PC-3 (cell line): Measurements from ENCODE around the gene ZBTB7C. TPM values are rescaled to one million over a fixed set of nuclear protein-coding genes. Genes with fewer than 3 reads are reported as not detected.
A peak's percentile ranks its signal among the peaks of the same experiment; 100 is the strongest.

Experiments
- ATAC-seq: fragments of 200-7000 bp; cut with Tn5 transposase; 2 replicates; pipeline ENCODE4 v1.9.1; 2020; ENCODE audit warnings: mild to moderate bottlenecking, moderate library complexity
- BruUV-seq: library from RNA; stranded (reverse); fragments of 400-500 nt; replicated peaks from 2 replicates; lab custom pipeline; 2021; lab: Mats Ljungman, UMichigan
- CTCF ChIA-PET: fragments of 300-600 bp; sonication (Branson Sonifier 250); formaldehyde crosslinking; loops from one replicate; lab custom pipeline; 2022; ENCODE audit warnings: antibody characterized with exemption; lab: Charles Lee
- POLR2A ChIA-PET: fragments of 300-600 bp; sonication (Branson Sonifier 250); formaldehyde crosslinking; loops from one replicate; lab custom pipeline; 2022; ENCODE audit warnings: antibody characterized with exemption; ENCODE audit not compliant: unreplicated experiment; lab: Charles Lee
- DNase-seq: peaks from one replicate; pipeline ENCODE4 v3.0.0-alpha.2; 2015
- H2AFZ ChIP-seq: fragments of 300-600 bp; sonication (generic); 2 replicates; pipeline ENCODE4 v1.6.0; 2016; ENCODE audit warnings: antibody characterized with exemption, low read length
- H3F3A ChIP-seq: fragments of 300-600 bp; sonication (generic); one replicate; pipeline ENCODE4 v1.6.0; 2017; ENCODE audit warnings: antibody characterized with exemption, low read length, control low read depth, mild to moderate bottlenecking; ENCODE audit not compliant: unreplicated experiment
- H3K27ac ChIP-seq: fragments of 300-600 bp; sonication (generic); 2 replicates; pipeline ENCODE4 v1.5.1; 2016; ENCODE audit warnings: mild to moderate bottlenecking, low read length
- H3K27me3 ChIP-seq: fragments of 300-600 bp; sonication (generic); 2 replicates; pipeline ENCODE4 v1.6.1; 2016; ENCODE audit warnings: low read length, mixed read lengths
- H3K36me3 ChIP-seq: fragments of 300-600 bp; sonication (generic); 2 replicates; pipeline ENCODE4 v1.6.1; 2016; ENCODE audit warnings: low read depth, mixed run types, low read length, mixed read lengths
- H3K4me1 ChIP-seq: fragments of 300-600 bp; sonication (generic); 2 replicates; pipeline ENCODE4 v1.5.1; 2016; ENCODE audit warnings: low read length; ENCODE audit not compliant: insufficient read depth
- H3K4me2 ChIP-seq: fragments of 300-600 bp; sonication (generic); 2 replicates; pipeline ENCODE4 v1.6.0; 2016; ENCODE audit warnings: low read length
- H3K4me3 ChIP-seq: fragments of 300-600 bp; sonication (generic); 2 replicates; pipeline ENCODE4 v1.5.1; 2016; ENCODE audit warnings: mild to moderate bottlenecking, low read length, mixed read lengths
- H3K79me2 ChIP-seq: fragments of 300-600 bp; sonication (generic); 2 replicates; pipeline ENCODE4 v1.6.1; 2017; ENCODE audit warnings: low read length, mixed read lengths
- H3K9ac ChIP-seq: fragments of 300-600 bp; sonication (generic); 2 replicates; pipeline ENCODE4 v1.6.0; 2016; ENCODE audit warnings: mild to moderate bottlenecking, low read length
- H3K9me2 ChIP-seq: fragments of 300-600 bp; sonication (generic); replicated peaks from 2 replicates; pipeline ENCODE4 v1.6.1; 2016; ENCODE audit warnings: mixed run types, low read length, mixed read lengths
- H3K9me3 ChIP-seq: fragments of 300-600 bp; sonication (generic); 2 replicates; pipeline ENCODE4 v1.6.1; 2016; ENCODE audit warnings: low read length, mixed read lengths
- H4K20me1 ChIP-seq: fragments of 300-600 bp; sonication (generic); 2 replicates; pipeline ENCODE4 v1.6.1; 2016; ENCODE audit warnings: low read length, mixed read lengths
- CTCF ChIP-seq: fragments of 300-600 bp; sonication (generic); conservative IDR thresholded peaks from 2 replicates; pipeline ENCODE4 v1.5.1; 2017; ENCODE audit warnings: antibody characterized with exemption, low read depth, mild to moderate bottlenecking, low read length
- EZH2 ChIP-seq: fragments of 300-600 bp; sonication (generic); IDR thresholded peaks from one replicate; pipeline ENCODE4 v1.6.1; 2017; ENCODE audit warnings: antibody characterized with exemption, mild to moderate bottlenecking, low read length; ENCODE audit not compliant: unreplicated experiment
- EZH2phosphoT487 ChIP-seq: fragments of 300-600 bp; sonication (generic); IDR thresholded peaks from 2 replicates; pipeline ENCODE4 v1.6.1; 2018; ENCODE audit warnings: mild to moderate bottlenecking, antibody characterized with exemption, low read length, borderline replicate concordance
- intact Hi-C: fragments of 100-400 bp; cut with micrococcal nuclease; formaldehyde crosslinking; loops from 2 replicates; pipeline ENCODE4 v1.9.0; 2023
- total RNA-seq: library from RNA; depleted of rRNA; stranded (reverse); fragments of >200 nt; gene quantifications from 2 replicates; pipeline ENCODE4 v1.2.3, GENCODE V29; 2014

ZBTB7C gene
- total RNA-seq, 1 experiment from 2014 or later: 1.3 TPM

- H3K9me2 ChIP-seq: no peaks in the 10 kb centered on the region
- H3K9me3 ChIP-seq: no peaks in the 10 kb centered on the region
- no peaks in the 10 kb centered on the region for H3K79me2 ChIP-seq
- no peaks in the 10 kb centered on the region for H3K36me3 ChIP-seq
- no peak overlapping the region for H3K4me2 ChIP-seq
- no peaks in the 10 kb centered on the region for H3K4me1 ChIP-seq
- no peaks in the 10 kb centered on the region for H3F3A ChIP-seq
- no peaks in the 10 kb centered on the region for H4K20me1 ChIP-seq
- H3K27ac ChIP-seq: no peak overlapping the region
- no peaks in the 10 kb centered on the region for H3K27me3 ChIP-seq
- ATAC-seq (no peak), DNase-seq (peak; percentile 13)
- no peak overlapping the region for H2AFZ ChIP-seq
- H3K4me3 ChIP-seq: no peak overlapping the region
- TF ChIP-seq CTCF (no peak), EZH2 (no peak), EZH2phosphoT487 (no peak)
- POLR2A ChIA-PET: no interaction called here
- H3K9ac ChIP-seq: no peak overlapping the region
- BruUV-seq: no TSS peak
- intact Hi-C loops: no loop called here
- CTCF ChIA-PET: no interaction called here
These were observed 134.9 kb downstream of the ZBTB7C start for GRCh38 chr18:48274301-48274700.

GRCh38 chr18:48270929-48271328 lies 138.3 kb downstream of the ZBTB7C start:
- H3K9me2 ChIP-seq: no peaks in the 10 kb centered on the region
- H4K20me1 ChIP-seq: no peaks in the 10 kb centered on the region
- no peak overlapping the region for H3K4me3 ChIP-seq
- ChIA-PET POLR2A (no interaction called here), CTCF (no interaction called here)
- ATAC-seq (no peak), DNase-seq (peak; percentile 11)
- H3K27ac ChIP-seq: no peak overlapping the region
- no peaks in the 10 kb centered on the region for H3K27me3 ChIP-seq
- no peaks in the 10 kb centered on the region for H3K79me2 ChIP-seq
- H3F3A ChIP-seq: no peaks in the 10 kb centered on the region
- TF ChIP-seq CTCF: no peak
- no peaks in the 10 kb centered on the region for H3K9me3 ChIP-seq
- no TSS peak for BruUV-seq
- no peaks in the 10 kb centered on the region for H3K4me1 ChIP-seq
- H2AFZ ChIP-seq: no peak overlapping the region
- H3K4me2 ChIP-seq: no peak overlapping the region
- H3K36me3 ChIP-seq: no peaks in the 10 kb centered on the region
- no peak overlapping the region for H3K9ac ChIP-seq
- intact Hi-C loops: no loop called here

GRCh38 chr18:48265328-48265727 lies 143.9 kb downstream of the ZBTB7C start:
- no peak overlapping the region for H3K4me2 ChIP-seq
- TF ChIP-seq CTCF: no peak
- no peak for TF ChIP-seq EZH2
- TF ChIP-seq EZH2phosphoT487: no peak
- no peak for ATAC-seq
- no peaks in the 10 kb centered on the region for H4K20me1 ChIP-seq
- no peaks in the 10 kb centered on the region for H3K36me3 ChIP-seq
- H2AFZ ChIP-seq: no peak overlapping the region
- no peak overlapping the region for H3K4me3 ChIP-seq
- DNase-seq: no peak
- POLR2A ChIA-PET: no interaction called here
- intact Hi-C loops: no loop called here
- no peaks in the 10 kb centered on the region for H3F3A ChIP-seq
- no peaks in the 10 kb centered on the region for H3K9me3 ChIP-seq
- no peak overlapping the region for H3K9ac ChIP-seq
- no peaks in the 10 kb centered on the region for H3K27me3 ChIP-seq
- H3K9me2 ChIP-seq: no peaks in the 10 kb centered on the region
- no peak overlapping the region for H3K27ac ChIP-seq
- BruUV-seq: no TSS peak
- no peaks in the 10 kb centered on the region for H3K79me2 ChIP-seq
- H3K4me1 ChIP-seq: no peaks in the 10 kb centered on the region
- CTCF ChIA-PET: no interaction called here
